ENCODE measurements around the gene KDM3B. TPM values are rescaled to one million over a fixed set of nuclear protein-coding genes. Genes with fewer than 3 reads are reported as not detected.

KDM3B gene
- total and polyA plus RNA-seq, 9 of the 15 experiments (the other 6 are each of a cell fraction or from before 2014, with no cell fraction given) = 13.8 to 62.8 (median 41.9) TPM

GRCh38 chr5:138469540-138470321 lies 117.2 kb downstream of the KDM3B start (continued):
- TF ChIP-seq CREB3L1 (IDR thresholded peaks at IDR 0.05; ENCODE audit: borderline replicate concordance, low read depth) = peak; percentile 65; the same call in 1 of the 2 replicates
- TF ChIP-seq NCOR1 (IDR thresholded peaks at IDR 0.05) = peak; percentile 82
- TF ChIP-seq, protein P1, sequence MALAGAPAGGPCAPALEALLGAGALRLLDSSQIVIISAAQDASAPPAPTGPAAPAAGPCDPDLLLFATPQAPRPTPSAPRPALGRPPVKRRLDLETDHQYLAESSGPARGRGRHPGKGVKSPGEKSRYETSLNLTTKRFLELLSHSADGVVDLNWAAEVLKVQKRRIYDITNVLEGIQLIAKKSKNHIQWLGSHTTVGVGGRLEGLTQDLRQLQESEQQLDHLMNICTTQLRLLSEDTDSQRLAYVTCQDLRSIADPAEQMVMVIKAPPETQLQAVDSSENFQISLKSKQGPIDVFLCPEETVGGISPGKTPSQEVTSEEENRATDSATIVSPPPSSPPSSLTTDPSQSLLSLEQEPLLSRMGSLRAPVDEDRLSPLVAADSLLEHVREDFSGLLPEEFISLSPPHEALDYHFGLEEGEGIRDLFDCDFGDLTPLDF (CRISPR knock-in tag; IDR thresholded peaks at IDR 0.05) = no peak; the same call in 1 of the 2 replicates
- no peak for TF ChIP-seq ZFP36 (IDR thresholded peaks at IDR 0.05; ENCODE audit: low read depth, low read length, partially characterized antibody)
- TF ChIP-seq PREB (CRISPR knock-in tag; IDR thresholded peaks at IDR 0.05) = no peak
- TF ChIP-seq, protein P2, sequence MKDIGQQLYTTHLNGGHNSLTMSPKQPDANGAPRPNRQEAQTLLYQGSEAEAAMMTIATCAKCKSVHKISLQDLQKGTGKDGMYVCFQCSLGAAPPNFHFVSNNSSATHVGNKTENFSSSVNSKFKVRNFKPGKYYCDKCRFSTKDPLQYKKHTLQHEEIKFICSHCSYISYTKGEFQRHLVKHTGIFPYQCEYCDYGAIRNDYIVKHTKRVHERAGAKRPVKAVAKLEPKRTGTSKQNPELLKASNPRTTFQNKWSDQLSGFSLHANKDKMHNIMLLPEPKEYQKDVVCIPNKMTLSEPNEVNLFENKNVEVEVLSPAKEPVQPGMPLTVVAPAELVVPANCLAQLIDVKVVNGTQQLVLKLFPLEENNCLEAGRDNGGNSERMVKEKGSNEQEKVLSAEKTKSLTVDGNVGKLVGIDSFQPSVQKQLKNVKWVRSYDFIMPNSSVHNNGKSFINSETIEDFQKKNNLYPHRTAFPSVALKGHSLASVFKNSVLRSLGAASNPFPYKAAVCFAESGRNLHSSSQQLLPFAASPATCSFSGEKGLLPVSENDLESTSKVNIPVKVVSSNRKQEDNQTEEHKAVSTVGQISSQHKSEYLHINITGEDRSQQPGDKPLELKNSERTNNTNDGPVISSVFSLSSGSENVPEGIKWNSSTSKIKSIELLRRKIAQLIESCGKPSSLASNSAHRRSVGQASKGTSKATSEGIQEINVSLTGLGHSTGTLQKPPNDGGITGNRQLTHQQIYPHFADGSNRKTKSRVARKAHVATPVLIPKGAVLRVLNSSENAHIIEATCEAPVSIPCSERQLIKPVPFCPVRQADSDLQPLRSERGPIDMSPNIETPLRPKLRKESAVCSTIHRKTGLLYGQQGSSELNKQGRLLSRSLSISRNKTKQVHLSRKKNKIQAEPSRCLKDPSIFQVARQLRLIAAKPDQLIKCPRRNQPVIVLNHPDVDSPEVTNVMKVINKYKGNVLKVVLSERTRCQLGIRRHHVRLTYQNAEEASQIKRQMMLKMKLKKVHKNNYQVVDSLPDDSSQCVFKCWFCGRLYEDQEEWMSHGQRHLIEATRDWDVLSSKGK (CRISPR knock-in tag; IDR thresholded peaks at IDR 0.05) = no peak
- TF ChIP-seq ZKSCAN1 (IDR thresholded peaks at IDR 0.05; ENCODE audit: low read depth, low read length) = peak; percentile 51
- TF ChIP-seq BRCA1 (IDR thresholded peaks at IDR 0.05) = no peak
- TF ChIP-seq BRCA1 (CRISPR knock-in tag; IDR thresholded peaks at IDR 0.05) = no peak; the same call in 1 of the 2 replicates
- peak; percentile 57; the same call in 1 of the 2 replicates for TF ChIP-seq IRF2 (CRISPR knock-in tag; IDR thresholded peaks at IDR 0.05)
- TF ChIP-seq SMAD1 (IDR thresholded peaks at IDR 0.05; ENCODE audit: low read depth, low read length, partially characterized antibody) = peak; percentile 88
- TF ChIP-seq RFX5 (IDR thresholded peaks at IDR 0.05; ENCODE audit: low read depth, low read length) = no peak; the same call in 1 of the 2 replicates
- TF ChIP-seq NFIX (CRISPR knock-in tag; IDR thresholded peaks at IDR 0.05; ENCODE audit: low read depth) = no peak
- no peak; the same call in 1 of the 2 replicates for TF ChIP-seq ZNF212 (CRISPR knock-in tag; IDR thresholded peaks at IDR 0.05)
- no peak for TF ChIP-seq SRSF3 (IDR thresholded peaks at IDR 0.05; ENCODE audit: insufficient read depth, low read length)
- no peak for TF ChIP-seq SMARCC2 (IDR thresholded peaks at IDR 0.05; ENCODE audit: low read depth)
- TF ChIP-seq, protein P3, sequence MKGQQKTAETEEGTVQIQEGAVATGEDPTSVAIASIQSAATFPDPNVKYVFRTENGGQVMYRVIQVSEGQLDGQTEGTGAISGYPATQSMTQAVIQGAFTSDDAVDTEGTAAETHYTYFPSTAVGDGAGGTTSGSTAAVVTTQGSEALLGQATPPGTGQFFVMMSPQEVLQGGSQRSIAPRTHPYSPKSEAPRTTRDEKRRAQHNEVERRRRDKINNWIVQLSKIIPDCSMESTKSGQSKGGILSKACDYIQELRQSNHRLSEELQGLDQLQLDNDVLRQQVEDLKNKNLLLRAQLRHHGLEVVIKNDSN (CRISPR knock-in tag; IDR thresholded peaks at IDR 0.05) = peak; percentile 87
